ENCODE results near the gene FOXP3.
A peak's percentile ranks its signal among the peaks of the same experiment; 100 is the strongest.

FOXP3 gene

DNA sequence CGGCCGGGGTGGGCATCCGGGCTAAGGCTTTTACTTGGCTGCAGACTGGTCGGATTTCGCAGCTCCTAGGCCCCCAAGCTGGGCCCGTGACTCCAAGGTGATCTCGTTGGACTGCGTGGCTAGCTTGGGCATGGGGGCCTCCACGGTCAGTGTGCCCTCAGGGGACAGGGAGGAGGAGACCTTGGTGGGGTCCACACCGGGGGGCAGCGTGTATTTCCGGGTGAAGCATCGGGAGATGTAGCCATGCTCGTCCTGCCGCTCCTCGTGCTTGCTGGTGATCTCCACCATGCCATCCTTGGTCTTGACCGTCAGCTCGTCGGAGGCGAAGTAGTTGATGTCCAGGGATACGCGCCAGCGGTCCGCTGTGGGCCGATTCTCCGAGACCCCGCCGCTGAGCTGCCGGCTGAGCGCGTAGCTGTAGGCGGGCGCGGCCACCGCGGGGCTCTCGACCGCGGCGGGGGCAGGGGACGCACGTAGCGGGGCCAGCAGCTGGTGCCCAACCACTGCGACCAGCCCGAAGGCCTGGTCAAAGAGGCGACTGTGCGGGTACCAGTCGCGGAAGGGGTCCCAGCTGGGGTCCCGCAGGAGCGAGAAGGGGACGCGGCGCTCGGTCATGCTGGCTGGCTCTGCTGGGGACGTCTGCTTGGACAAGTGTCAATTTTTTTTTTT, 30.5 kb downstream of the FOXP3 start:
- H3K4me3 ChIP-seq (ENCODE audit: low read depth, low read length) = no peak overlapping the region
- no peak for DNase-seq (ENCODE audit: low read depth, low spot score)
- TF ChIP-seq, protein P1, sequence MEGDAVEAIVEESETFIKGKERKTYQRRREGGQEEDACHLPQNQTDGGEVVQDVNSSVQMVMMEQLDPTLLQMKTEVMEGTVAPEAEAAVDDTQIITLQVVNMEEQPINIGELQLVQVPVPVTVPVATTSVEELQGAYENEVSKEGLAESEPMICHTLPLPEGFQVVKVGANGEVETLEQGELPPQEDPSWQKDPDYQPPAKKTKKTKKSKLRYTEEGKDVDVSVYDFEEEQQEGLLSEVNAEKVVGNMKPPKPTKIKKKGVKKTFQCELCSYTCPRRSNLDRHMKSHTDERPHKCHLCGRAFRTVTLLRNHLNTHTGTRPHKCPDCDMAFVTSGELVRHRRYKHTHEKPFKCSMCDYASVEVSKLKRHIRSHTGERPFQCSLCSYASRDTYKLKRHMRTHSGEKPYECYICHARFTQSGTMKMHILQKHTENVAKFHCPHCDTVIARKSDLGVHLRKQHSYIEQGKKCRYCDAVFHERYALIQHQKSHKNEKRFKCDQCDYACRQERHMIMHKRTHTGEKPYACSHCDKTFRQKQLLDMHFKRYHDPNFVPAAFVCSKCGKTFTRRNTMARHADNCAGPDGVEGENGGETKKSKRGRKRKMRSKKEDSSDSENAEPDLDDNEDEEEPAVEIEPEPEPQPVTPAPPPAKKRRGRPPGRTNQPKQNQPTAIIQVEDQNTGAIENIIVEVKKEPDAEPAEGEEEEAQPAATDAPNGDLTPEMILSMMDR (IDR thresholded peaks at IDR 0.05; ENCODE audit: low read depth, low read length) = no peak
- in situ Hi-C loops (cut with HindIII; ENCODE audit: low sequenced_read_pairs) = no loop called here

DNA sequence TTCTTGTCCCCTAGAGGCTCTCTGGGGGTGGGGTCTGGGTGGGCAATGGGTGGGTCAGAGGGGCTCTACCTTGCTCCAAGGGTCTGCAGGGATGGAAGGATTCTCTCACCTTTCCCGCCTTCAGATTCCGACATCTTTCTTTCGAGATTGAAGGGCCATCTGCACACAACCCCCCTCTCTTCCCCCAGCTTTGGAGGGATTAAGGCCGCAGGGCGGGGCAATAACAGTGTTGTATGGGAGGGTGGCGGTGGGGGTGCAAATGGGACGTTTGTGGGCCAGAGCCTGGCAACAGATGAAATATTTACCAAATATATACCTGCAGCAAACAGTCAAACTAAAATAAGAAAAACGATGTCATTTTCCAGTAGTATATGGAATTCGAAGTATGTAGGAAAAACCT, 31.3 kb downstream of the FOXP3 start, which contains the start of gene CACNA1F:
TSS of gene CACNA1F (minus strand) at position 165 of the 400 bp plus-strand sequence. CDS start at position 134, 31 bp downstream.
- H3K4me3 ChIP-seq (ENCODE audit: low read depth, low read length) = no peak within 1 kb of the TSS
- TF ChIP-seq, protein P1 (IDR thresholded peaks at IDR 0.05; ENCODE audit: low read depth, low read length) = no peak
- in situ Hi-C loops (cut with HindIII; ENCODE audit: low sequenced_read_pairs) = no loop called here
- DNase-seq (ENCODE audit: low read depth, low spot score) = no peak

DNA sequence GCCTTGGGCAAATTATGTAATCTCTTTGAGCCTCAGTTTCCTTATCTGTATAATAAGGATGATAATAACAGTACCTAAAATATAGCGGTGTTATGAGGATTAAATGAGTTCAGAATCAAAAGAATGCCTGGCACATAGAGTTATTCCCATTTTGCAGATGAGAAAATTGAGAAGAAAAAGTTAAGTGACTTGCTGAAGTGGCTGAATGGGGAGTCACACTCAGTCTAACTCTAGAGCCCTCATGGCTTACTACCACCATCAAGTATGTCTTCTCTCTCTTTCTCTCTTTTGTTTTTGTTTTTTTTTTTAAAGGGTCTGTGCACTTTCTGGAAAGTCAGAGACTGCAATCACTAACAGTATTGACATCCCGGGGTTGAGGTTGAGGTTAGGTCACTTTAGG, 32.0 kb downstream of the FOXP3 start:
- DNase-seq (ENCODE audit: low read depth, low spot score) = no peak
- in situ Hi-C loops (cut with HindIII; ENCODE audit: low sequenced_read_pairs) = no loop called here
- no peak overlapping the region for H3K4me3 ChIP-seq (ENCODE audit: low read depth, low read length)
- TF ChIP-seq, protein P1 (IDR thresholded peaks at IDR 0.05; ENCODE audit: low read depth, low read length) = no peak

DNA sequence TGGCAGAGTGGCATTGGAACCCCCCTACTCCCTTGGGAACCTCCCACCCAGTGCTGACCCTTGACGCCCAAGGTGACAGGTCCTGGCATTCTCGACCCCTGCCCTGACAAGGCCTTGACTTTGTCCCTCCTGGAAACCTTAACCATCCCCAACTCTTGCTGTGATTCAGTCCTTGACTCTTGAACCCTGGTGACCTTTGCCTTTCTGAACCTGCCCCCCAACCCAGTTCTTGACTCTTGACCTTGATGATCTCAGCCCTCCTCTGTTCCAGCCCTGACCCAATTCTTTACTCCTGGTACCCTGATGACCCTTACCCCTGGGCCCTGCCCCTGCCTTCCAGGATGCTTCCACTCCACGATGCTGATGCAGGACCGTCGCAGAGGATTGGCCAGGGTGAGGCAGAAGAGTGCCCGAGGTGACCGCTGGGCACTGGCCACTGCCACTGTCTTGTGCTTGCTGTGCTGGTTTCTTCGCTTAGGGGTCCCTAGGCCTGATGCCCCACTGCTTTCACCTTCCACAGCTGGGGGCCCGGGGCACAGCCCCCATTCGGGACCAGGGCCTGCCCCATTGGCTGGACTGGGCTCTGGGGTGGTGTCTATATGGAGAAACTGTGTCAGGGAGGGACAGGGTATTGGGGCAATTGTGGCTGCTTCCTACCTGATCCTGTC, 33.0 kb downstream of the FOXP3 start:
- no peak overlapping the region for H3K4me3 ChIP-seq (ENCODE audit: low read depth, low read length)
- in situ Hi-C loops (cut with HindIII; ENCODE audit: low sequenced_read_pairs) = no loop called here
- DNase-seq (ENCODE audit: low read depth, low spot score) = no peak
- TF ChIP-seq, protein P1 (IDR thresholded peaks at IDR 0.05; ENCODE audit: low read depth, low read length) = no peak

DNA sequence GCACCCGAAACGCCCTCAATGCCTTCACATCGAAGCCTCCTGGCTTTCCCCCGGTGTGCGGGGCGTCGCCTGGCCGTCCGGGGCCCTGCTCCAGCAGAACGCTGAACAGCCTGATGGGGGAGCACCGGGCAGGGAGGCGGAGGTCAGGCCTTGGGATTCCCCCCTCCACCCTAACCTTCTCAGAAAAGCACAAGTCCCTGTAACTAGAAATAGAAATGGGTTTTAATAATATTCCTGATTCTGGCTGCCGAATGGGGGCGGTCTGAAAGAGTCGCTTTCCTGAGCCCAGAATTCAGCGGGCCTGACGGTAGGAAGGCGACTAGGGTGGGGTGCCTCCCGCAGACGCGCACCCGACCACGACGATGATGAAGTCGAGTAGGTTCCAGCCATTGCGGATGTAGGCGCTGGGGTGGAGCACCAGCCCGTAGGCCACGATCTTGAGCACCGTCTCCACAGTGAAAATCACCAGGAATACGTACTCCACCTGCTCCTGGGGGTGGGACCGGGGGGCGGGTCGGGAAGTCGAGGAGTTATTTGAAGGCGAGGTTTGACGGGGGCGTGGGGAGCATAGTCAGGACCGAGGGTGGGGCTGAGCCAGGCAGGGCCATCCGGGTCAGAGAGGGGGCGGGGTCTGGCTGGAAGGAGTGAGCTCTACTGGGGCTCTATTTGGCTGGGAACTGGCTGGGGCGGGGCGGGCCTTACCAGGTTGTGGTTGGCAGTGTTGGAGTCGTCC, 33.8 kb downstream of the FOXP3 start:
- TF ChIP-seq, protein P1 (IDR thresholded peaks at IDR 0.05; ENCODE audit: low read depth, low read length) = peak; percentile 13
- peak overlapping the region; percentile 3 for H3K4me3 ChIP-seq (ENCODE audit: low read depth, low read length)
- in situ Hi-C loops (cut with HindIII; ENCODE audit: low sequenced_read_pairs) = no loop called here
- DNase-seq (ENCODE audit: low read depth, low spot score) = no peak

DNA sequence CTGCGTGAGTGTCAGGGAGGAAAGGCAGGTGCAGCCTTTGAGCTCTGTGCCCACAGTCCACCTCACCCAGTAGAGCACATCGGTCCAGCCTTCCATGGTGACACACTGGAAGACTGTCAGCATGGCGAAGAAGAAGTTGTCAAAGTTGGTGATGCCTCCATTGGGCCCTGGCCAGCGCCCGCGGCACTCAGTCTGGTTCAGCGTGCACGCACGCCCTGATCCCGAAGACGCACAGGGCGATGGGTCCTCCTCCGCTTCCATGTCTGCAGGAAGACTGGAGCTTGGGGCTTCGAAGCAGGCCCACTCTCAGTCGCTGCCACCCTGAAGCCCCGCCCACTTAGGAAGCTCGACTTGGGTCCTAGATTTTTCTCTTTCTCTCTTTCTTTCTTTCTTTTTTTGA, 36.3 kb downstream of the FOXP3 start:
- in situ Hi-C loops (cut with HindIII; ENCODE audit: low sequenced_read_pairs) = no loop called here
- no peak for DNase-seq (ENCODE audit: low read depth, low spot score)
- TF ChIP-seq, protein P1 (IDR thresholded peaks at IDR 0.05; ENCODE audit: low read depth, low read length) = no peak
- H3K4me3 ChIP-seq (ENCODE audit: low read depth, low read length) = no peak overlapping the region

Data from astrocyte of the spinal cord (primary cell).